GM12878 (cell line): ENCODE results near the gene PRDM1. TPM values are rescaled to one million over a fixed set of nuclear protein-coding genes. Genes with fewer than 3 reads are reported as not detected.

Experiments used
- ATF3 ChIP-seq: IDR thresholded peaks from 2 replicates; pipeline ENCODE4 v1.6.1; 2011; ENCODE audit warnings: low read depth, mild to moderate bottlenecking, low read length, moderate library complexity, borderline replicate concordance; ENCODE audit errors: extremely low read depth
- CEBPB ChIP-seq, 2 experiments: fragments of 150-350 bp in 1 of 2; IDR thresholded peaks; 2 replicates each; pipeline ENCODE4 v1.6.1; 2012 to 2014; ENCODE audit warnings: low read depth in 2 of 2, low read length in 2 of 2, borderline replicate concordance in 1 of 2, inconsistent platforms in 1 of 2
- CHD1 ChIP-seq: IDR thresholded peaks from 2 replicates; pipeline ENCODE4 v1.6.1; 2012; ENCODE audit warnings: low read depth, low read length, improper control_type of control experiment
- DPF2 ChIP-seq: fragments of 450-650 bp; IDR thresholded peaks from 2 replicates; pipeline ENCODE4 v1.6.1; 2017; ENCODE audit warnings: mild to moderate bottlenecking
- E2F8 ChIP-seq: fragments of 450-650 bp; IDR thresholded peaks from 2 replicates; pipeline ENCODE4 v1.6.1; 2018; ENCODE audit warnings: mild to moderate bottlenecking, low read depth, moderate library complexity; ENCODE audit not compliant: partially characterized antibody
- EED ChIP-seq: sonication (generic); IDR thresholded peaks from 2 replicates; pipeline ENCODE4 v1.6.1; 2016; ENCODE audit warnings: antibody characterized with exemption, low read depth
- ESRRA ChIP-seq: IDR thresholded peaks from 2 replicates; pipeline ENCODE4 v1.6.1; 2012; ENCODE audit warnings: mild to moderate bottlenecking, low read length, improper control_type of control experiment
- FOXK2 ChIP-seq: fragments of 450-650 bp; IDR thresholded peaks from 2 replicates; pipeline ENCODE4 v1.6.1; 2017; ENCODE audit warnings: mild to moderate bottlenecking, moderate library complexity
- JUND ChIP-seq: IDR thresholded peaks from 2 replicates; pipeline ENCODE4 v1.6.1; 2012; ENCODE audit warnings: low read depth, mild to moderate bottlenecking, low read length, improper control_type of control experiment, moderate library complexity
- KDM1A ChIP-seq: fragments of 200-600 bp; sonication (generic); IDR thresholded peaks from 2 replicates; pipeline ENCODE4 v1.6.1; 2016; ENCODE audit warnings: borderline replicate concordance
- MTA2 ChIP-seq: fragments of 450-650 bp; IDR thresholded peaks from 2 replicates; pipeline ENCODE4 v1.6.1; 2016; ENCODE audit warnings: low read depth, mild to moderate bottlenecking, moderate library complexity
- MYC ChIP-seq: IDR thresholded peaks from 2 replicates; pipeline ENCODE4 v1.6.1; 2011; ENCODE audit warnings: mild to moderate bottlenecking, low read length, moderate library complexity, inconsistent platforms; ENCODE audit not compliant: insufficient read depth, insufficient replicate concordance, insufficient read length, severe bottlenecking
- NFIC ChIP-seq: IDR thresholded peaks from 2 replicates; pipeline ENCODE4 v1.6.1; 2012; ENCODE audit warnings: low read depth, mild to moderate bottlenecking, inconsistent platforms, low read length, moderate library complexity
- NR2C1 ChIP-seq: fragments of 450-650 bp; IDR thresholded peaks from 2 replicates; pipeline ENCODE4 v1.6.1; 2017; ENCODE audit warnings: antibody characterized with exemption, mild to moderate bottlenecking, moderate library complexity
- NR2F1 ChIP-seq: fragments of 450-650 bp; conservative IDR thresholded peaks from 2 replicates; pipeline ENCODE4 v1.6.1; 2017; ENCODE audit warnings: mild to moderate bottlenecking
- POLR2AphosphoS2 ChIP-seq: IDR thresholded peaks from 2 replicates; pipeline ENCODE4 v1.6.1; 2011; ENCODE audit warnings: low read depth, mild to moderate bottlenecking, low read length, improper control_type of control experiment, moderate library complexity
- SIN3A ChIP-seq: IDR thresholded peaks from 2 replicates; pipeline ENCODE4 v1.6.1; 2012; ENCODE audit warnings: low read depth, low read length, improper control_type of control experiment
- SMARCA5 ChIP-seq: fragments of 450-650 bp; IDR thresholded peaks from 2 replicates; pipeline ENCODE4 v1.6.1; 2017; ENCODE audit warnings: mild to moderate bottlenecking
- SP1 ChIP-seq: IDR thresholded peaks from one replicate; pipeline ENCODE4 v1.6.1; 2011; ENCODE audit warnings: low read depth, low read length
- SRF ChIP-seq, 2 experiments: IDR thresholded peaks; 2 replicates each; pipeline ENCODE4 v1.6.1; 2011; ENCODE audit warnings: low read depth in 2 of 2, low read length in 2 of 2, mild to moderate bottlenecking in 1 of 2, moderate library complexity in 1 of 2
- TCF7 ChIP-seq: IDR thresholded peaks from 2 replicates; pipeline ENCODE4 v1.6.1; 2014; ENCODE audit warnings: antibody characterized with exemption, borderline replicate concordance
- ZBTB33 ChIP-seq: fragments of 450-650 bp; IDR thresholded peaks from 2 replicates; pipeline ENCODE4 v1.6.1; 2017; ENCODE audit warnings: mild to moderate bottlenecking
- polyA plus RNA-seq, 11 experiments: library from polyadenylated mRNA; depleted of rRNA in 4 of 11; unstranded in 6 of 11; stranded (reverse) in 5 of 11; fragments of >200 nt; fragmentation: Nextera tagmentation in 4 of 11; fragmentation: Illumina TruSeq in 1 of 11; extraction: Ambion mirVana in 4 of 11; extraction: Trizol in 1 of 11; gene quantifications; 1 replicate in 1 of 11; 2 replicates in 10 of 11; pipeline versions ENCODE4 v1.2.1 to v1.2.3, GENCODE V29; 2011 to 2016; ENCODE audit warnings: inconsistent platforms in 2 of 11, missing spikeins in 2 of 11, low read depth in 1 of 11
- total RNA-seq, 4 experiments: library from RNA; depleted of rRNA in 3 of 4; stranded (reverse); fragments of >200 nt in 3 of 4; fragmentation: Illumina TruSeq in 1 of 4; extraction: Trizol in 1 of 4; gene quantifications; 2 replicates each; pipeline versions ENCODE4 v1.2.1 to v1.2.3, GENCODE V29; 2013 to 2021
- TF ChIP-seq, protein P1 (sequence below): fragments of 450-650 bp; formaldehyde crosslinking; IDR thresholded peaks from 2 replicates; pipeline ENCODE4 v1.4.0; 2022; ENCODE audit warnings: mild to moderate bottlenecking, moderate library complexity

The PRDM1 gene
- total and polyA plus RNA-seq, 10 of the 15 experiments (the other 5 are each of a cell fraction or from before 2014, with no cell fraction given), result 1.9 to 15.8 (median 4.1) TPM

GRCh38 chr6:106084106-106084988, 1.8 kb upstream of the PRDM1 start (continued):
- no peak for TF ChIP-seq POLR2AphosphoS2
- no peak for TF ChIP-seq MYC
- no peak for TF ChIP-seq SIN3A
- TF ChIP-seq NFIC, result peak; percentile 50; the same call in 1 of the 2 replicates
- no peak for TF ChIP-seq CEBPB (IDR thresholded peaks at IDR 0.05; ENCODE audit: borderline replicate concordance in 1 of 2, low read depth in 2 of 2, low read length in 2 of 2)
- peak; percentile 74 for TF ChIP-seq MTA2
- TF ChIP-seq ZBTB33, result no peak
- no peak for TF ChIP-seq ATF3
- TF ChIP-seq JUND, result peak; percentile 34; the same call in 1 of the 2 replicates
- TF ChIP-seq NR2C1, result no peak
- no peak for TF ChIP-seq ESRRA
- no peak for TF ChIP-seq FOXK2
- TF ChIP-seq DPF2, result peak; percentile 94
- TF ChIP-seq NR2F1, result no peak
- TF ChIP-seq E2F8, result no peak
- no peak for TF ChIP-seq SP1
- TF ChIP-seq KDM1A, result no peak
- no peak for TF ChIP-seq CHD1
- TF ChIP-seq EED, result no peak
- TF ChIP-seq TCF7, result no peak
- TF ChIP-seq SRF (IDR thresholded peaks at IDR 0.05; ENCODE audit: low read depth in 2 of 2, low read length in 2 of 2), result no peak
- TF ChIP-seq, protein P1, sequence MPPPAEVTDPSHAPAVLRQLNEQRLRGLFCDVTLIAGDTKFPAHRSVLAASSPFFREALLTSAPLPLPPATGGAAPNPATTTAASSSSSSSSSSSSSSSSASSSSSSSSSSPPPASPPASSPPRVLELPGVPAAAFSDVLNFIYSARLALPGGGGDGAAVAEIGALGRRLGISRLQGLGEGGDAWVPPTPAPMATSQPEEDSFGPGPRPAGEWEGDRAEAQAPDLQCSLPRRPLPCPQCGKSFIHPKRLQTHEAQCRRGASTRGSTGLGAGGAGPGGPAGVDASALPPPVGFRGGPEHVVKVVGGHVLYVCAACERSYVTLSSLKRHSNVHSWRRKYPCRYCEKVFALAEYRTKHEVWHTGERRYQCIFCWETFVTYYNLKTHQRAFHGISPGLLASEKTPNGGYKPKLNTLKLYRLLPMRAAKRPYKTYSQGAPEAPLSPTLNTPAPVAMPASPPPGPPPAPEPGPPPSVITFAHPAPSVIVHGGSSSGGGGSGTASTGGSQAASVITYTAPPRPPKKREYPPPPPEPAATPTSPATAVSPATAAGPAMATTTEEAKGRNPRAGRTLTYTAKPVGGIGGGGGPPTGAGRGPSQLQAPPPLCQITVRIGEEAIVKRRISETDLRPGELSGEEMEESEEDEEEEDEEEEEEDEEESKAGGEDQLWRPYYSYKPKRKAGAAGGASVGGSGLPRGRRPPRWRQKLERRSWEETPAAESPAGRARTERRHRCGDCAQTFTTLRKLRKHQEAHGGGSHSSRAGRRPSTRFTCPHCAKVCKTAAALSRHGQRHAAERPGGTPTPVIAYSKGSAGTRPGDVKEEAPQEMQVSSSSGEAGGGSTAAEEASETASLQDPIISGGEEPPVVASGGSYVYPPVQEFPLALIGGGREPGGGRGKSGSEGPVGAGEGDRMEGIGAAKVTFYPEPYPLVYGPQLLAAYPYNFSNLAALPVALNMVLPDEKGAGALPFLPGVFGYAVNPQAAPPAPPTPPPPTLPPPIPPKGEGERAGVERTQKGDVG (CRISPR knock-in tag), result no peak
- TF ChIP-seq SMARCA5, result peak; percentile 52; the same call in 1 of the 2 replicates
